Hematopoietic multipotent progenitor cell treated with erythropoietin and hydrocortisone succinate and interleukin-3 and kit ligand, for 15 days (in vitro differentiated cells): ENCODE data around the gene IFT122.

Experiments
- DNase-seq: peaks from one replicate; pipeline ENCODE4 v3.0.0-alpha.2; 2015; ENCODE audit warnings: low spot score

Gene IFT122

DNA sequence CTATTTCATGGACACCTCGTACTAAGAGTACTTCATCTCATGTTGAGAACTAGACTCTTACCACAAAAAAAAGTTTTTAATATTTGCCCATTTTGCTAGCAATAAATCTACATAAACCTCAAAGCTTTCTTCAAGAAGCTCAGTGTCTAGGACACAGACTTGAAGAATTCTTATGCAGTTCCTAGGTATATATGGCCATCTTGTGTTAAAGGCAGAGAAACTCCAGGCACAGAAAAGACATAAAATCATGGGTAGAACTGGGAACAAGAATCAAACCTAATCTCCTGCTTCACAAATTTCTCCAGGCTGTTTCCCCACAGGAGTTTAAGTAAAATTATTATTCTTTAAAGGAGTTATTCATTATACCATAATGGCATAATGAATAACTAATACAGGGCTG, 4.7 kb upstream of the IFT122 start:
- DNase-seq, result no peak

DNA sequence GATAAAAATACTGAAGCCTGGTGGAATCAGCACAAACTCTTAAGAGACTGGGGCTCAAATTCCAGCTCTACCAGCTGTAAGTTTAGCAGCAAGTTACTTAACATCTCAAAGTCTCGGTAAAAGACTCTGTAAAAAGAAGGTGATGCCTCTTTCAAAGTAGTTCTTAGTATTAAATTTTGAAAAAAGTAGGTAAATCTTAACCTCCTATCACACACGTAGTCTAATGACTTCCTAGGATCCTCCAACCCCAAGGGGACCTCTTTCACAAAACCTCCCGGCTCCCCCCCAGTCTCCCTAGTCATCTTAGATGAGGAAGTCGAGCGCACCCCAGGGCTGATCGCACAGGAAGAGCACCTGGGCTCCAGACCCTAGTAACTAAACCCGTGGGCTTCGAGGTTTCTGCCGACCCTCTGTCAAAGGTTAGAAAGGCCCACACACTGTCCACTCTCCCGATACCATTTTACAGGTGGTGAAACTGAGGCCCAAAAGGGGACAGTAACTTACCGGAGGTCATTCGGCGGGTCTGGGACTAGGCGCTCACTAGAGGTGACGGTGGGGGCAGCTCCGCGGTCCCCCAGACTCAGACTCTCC, 703 bp upstream of the IFT122 start:
- DNase-seq, result peak; percentile 45

DNA sequence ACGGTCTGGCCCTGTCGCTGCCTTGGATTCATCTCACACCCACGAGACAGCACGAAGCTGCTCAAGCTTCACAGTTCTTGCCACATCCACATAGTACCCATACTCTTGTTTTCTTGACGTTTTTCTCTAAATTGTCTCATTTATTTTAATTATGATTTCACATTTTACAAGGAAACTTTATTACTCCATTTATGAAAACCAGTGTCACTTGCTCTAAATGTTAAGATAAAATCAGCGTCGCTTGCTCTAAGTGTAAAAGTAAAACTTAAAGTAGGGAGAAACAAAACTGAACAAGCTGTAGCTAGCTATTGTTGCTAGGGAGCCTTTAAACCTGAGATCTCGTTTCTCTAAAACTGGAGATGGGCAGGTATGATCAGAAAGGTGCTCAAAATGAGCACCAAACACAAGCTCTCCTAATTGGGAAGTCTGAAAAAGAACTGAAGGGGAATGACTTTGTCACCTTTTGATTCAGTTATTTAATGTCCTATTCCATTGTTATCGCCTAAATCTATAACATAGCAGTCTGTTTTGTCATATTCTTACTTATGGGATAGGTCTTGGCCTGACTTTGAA, 680 bp downstream of the IFT122 start:
- peak; percentile 58 for DNase-seq

- DNase-seq, result no peak
Measured at GRCh38 chr3:129441215-129441614, 1.2 kb downstream of the IFT122 start.

DNA sequence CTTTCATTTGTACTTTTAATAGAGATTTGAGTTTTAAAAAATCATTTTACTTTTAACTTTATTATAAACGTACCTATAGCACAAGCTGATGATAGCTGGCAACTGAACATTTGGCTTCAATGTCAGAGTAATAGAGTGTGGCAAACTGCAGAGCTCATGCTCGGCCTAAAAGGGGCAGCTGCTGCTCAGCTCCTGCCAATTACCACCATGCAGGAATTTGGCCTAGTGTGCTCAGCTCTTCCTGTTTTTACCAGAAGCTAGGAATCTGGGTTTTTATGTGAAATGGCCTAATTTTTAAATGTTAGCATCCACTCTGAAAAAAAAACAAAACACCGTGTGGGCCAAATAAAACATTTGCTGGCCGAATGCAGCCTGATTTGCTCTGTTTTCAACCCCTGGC, 1.8 kb downstream of the IFT122 start:
- DNase-seq, result no peak

GRCh38 chr3:129442486-129442885, 2.5 kb downstream of the IFT122 start:
- DNase-seq, result no peak

GRCh38 chr3:129442947-129443346, 2.9 kb downstream of the IFT122 start:
- DNase-seq, result no peak

DNA sequence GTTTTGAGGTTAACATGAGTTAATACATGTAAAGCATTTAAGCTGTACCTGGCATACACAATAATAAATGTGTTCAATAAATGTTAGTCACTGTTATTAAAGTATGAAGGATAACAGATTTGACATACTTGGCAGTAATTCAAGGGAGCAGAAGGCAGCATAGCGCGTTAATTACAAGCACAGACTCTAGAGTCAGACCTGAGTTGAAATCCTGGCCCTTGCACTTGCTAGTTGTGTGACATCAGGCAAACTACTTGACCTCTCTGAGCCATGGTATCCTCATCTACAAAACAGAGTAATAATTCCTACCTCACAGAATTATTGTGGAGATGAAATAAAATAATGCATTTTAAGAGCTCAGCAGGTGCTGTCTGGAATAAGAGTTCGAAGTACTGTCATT, 5.4 kb downstream of the IFT122 start:
- DNase-seq, result no peak

DNA sequence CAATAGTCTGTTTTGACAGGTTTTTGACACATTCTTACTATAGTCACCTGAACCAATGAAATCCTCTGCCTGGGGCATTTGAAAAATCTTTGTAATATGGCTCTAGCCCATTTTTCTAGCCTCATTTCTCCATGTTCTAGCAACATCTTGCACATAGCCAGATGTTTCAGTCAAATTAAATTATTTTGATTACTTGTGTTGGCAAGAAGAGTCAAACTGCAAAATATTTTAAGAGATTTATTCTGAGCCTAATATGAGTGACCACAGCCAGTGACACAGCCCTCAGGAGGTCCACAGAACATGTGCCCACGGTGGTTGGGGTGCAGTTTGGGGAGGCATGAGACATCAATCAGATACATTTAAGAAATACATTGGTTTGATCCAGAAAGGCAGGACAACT, 6.9 kb downstream of the IFT122 start:
- DNase-seq, result no peak

GRCh38 chr3:129448186-129448895, 8.3 kb downstream of the IFT122 start:
- DNase-seq, result no peak

DNA sequence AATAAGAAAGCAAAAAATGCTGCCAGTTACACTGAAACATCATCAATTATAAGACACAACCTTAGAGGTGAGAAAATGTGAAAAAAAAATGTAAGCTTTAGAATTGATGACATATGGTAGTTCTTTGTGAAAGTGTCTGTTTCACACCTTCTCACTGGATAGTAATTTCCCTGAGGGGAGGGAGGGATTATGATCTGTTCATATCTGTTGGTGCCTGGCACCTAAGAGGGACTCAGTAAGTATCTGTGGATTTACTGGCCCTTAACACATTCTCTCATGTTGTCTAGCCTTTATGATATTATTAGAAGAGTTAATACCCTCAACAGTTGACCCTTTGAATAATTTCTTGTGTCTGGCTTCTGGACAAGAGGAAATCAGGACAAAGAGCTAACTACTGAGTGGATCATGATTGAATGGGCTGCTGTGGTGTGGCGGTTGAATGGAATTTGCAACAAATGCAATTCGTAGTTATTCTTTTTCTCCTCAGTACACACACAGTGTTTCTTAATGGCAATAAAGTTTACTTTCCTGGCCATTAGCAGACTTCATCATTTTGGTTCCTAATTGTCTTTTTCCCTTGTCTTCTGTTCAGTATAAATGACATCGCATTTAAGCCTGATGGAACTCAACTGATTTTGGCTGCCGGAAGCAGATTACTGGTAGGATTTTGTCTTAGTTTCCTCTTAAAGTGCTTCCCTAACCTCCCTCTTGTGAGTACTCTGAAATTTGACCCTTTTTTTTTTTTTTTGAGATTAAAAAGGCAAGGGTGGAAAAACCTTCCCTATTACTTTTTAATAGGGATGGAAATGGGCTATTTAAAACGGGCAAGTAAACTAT, 9.5 kb downstream of the IFT122 start:
- no peak for DNase-seq

- no peak for DNase-seq
Measured at GRCh38 chr3:129453732-129454131, 13.7 kb downstream of the IFT122 start.

DNA sequence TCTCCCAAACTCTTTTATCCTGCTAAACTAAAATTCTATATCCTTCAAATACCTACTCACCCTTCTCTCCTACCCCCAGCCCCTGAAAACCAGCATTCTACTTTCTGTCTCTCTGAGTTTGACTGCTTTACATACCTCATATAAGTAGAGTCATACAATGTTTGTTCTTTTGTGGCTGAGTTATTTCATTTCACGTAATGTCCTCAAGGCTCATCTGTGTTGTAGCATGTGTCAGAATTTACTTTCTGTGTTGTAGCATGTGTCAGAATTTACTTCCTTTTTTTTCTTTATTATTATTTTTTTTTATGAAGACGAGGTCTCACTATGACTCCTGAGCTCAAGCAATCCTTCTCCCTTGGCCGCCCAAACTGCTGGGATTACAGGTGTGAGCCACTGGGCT, 20.1 kb downstream of the IFT122 start:
- no peak for DNase-seq

DNA sequence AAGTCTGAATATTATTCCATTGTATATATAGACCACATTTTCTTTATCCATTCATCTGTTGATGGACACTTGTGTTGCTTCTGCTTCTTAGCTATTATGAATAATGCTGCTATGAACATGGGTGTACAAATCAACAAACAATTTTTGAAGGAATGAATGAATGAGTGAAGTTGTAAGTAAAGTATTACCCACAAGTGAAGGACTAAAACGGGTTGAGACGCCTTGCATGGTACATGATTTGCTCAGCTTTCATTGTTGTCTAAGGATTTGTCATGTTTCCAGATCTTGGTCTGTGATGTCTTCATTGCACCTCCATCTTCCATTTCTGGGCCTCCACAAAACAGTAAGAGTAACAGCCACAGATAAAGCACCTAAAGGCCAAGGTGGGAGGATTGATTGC, 20.5 kb downstream of the IFT122 start:
- DNase-seq, result peak; percentile 22

DNA sequence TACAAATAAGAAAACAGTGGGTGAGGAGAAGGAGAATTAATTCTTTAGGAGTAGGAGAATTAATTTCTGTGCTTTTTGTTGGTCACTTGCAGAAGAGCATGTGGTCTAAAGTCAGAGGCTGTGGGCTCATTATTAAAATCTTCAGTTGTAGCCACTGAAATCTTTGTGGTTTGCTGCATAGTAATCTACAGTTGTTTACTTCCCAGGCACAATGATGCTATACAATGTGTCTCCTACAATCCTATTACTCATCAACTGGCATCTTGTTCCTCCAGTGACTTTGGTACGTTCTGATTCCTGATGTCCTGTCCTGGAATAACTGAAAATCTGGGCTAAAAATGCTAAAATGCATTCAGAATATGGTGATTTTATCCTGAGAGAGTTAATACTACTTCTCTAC, 21.0 kb downstream of the IFT122 start:
- peak; percentile 38 for DNase-seq

DNA sequence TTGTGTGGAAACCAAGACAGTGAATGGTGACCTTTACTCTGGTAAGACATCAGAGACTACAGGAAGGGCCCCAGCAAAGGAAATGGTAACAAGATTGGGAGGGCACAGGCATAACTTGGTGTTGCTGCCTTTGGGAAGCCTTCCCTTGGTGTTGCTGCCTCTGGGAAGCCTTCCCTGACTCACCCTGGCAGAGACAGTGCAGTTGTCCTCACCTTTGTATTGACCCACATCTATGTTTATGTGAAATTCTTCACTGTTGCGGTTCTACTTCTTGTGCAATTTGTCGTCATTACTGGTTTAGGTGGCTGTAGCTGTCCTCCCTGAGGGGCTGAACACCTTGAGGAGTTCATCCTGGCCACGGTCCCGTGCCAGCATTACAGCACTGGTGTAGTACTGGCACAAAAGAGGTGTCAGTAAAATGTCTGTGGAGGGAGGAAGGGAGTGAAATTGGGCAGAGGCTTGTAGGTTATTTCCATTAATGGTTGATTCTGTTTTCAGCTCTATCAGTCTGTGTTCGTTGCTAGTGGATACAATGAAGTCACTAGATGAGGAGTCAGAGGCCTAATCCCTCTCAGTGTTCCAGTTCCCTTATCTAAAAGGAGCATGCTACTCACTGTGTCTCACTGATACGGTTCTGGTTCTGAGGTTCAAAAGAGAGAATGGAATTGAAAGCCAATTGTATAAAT, 21.6 kb downstream of the IFT122 start:
- DNase-seq, result peak; percentile 94

DNA sequence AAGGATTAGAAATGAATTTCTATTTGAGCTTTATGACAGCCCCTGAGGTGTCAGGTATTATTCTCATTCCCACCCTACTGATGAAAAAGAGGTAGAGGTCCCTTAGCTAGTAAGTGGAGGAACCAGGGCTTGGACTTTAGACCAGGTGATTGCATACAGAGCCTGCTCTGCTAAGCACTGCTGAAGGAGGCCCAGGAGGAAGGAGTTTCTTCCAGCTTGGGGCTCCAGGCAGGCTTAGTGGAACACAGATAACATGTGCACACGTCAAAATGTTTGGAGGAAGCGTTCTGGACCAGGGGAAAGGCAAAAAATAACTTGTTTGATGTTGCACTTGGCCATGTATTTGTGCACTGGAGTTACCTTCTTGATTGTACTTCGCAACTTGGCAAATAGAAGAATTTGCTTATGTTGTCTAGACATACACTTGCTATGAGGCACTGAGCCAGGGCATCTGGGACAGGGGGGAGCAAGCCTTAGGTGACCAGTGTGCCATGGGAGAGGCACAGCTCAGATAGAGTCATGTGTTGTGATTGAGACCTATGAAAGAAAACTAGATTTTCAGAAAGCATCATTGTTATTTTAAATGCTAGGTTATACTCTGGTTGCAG, 22.4 kb downstream of the IFT122 start:
- peak; percentile 40 for DNase-seq

- DNase-seq, result no peak
Measured at GRCh38 chr3:129463094-129463493, 23.1 kb downstream of the IFT122 start.

DNA sequence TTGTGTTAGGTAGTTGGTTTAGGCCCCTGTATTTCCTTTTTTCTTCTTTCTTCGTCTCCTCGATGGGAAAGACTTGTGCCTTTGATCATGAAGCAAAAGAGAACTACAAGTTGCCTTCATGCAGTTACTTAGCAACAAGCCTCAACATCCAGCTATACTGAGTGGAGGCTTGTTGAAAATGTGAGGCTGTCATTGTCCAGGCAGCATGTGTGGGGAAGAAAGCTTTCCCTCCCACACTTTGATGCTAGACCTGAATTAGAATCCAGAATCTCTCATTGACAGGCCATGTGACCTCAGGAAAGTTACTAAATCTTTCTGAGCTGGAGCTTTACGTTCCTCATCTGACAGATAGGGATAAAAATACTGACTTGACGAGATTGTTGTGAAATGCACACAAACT, 23.7 kb downstream of the IFT122 start:
- no peak for DNase-seq

GRCh38 chr3:129467932-129468331, 27.9 kb downstream of the IFT122 start:
- no peak for DNase-seq

- no peak for DNase-seq
Measured at GRCh38 chr3:129469026-129469425, 29.0 kb downstream of the IFT122 start.

- DNase-seq, result no peak
Measured at GRCh38 chr3:129470861-129471260, 30.8 kb downstream of the IFT122 start.
